SK-N-SH (cell line): ENCODE measurements around the gene PDLIM5. TPM values are rescaled to one million over a fixed set of nuclear protein-coding genes. Genes with fewer than 3 reads are reported as not detected.

Source experiments
- CTCF ChIA-PET: fragments of 300-600, 350-600 bp; formaldehyde crosslinking; extraction: SDS; loops from one replicate; lab custom pipeline; 2021; lab: Yijun Ruan, JAX
- POLR2A ChIA-PET: fragments of 350-600 bp; sonication (Branson Sonifier 250); formaldehyde crosslinking; extraction: SDS; loops from one replicate; lab custom pipeline; 2020; ENCODE audit warnings: antibody characterized with exemption, inconsistent platforms; lab: Yijun Ruan, JAX
- DNase-seq: peaks from one replicate; pipeline ENCODE4 v3.0.0; 2012
- H2AFZ ChIP-seq: fragments of 200-600 bp; sonication (generic); 2 replicates; pipeline ENCODE4 v1.8.1; 2016; ENCODE audit warnings: antibody characterized with exemption, mild to moderate bottlenecking, low read depth
- H3F3A ChIP-seq: fragments of 200-600 bp; sonication (generic); replicated peaks from 2 replicates; pipeline ENCODE3; 2016; ENCODE audit warnings: antibody characterized with exemption, mild to moderate bottlenecking; ENCODE audit not compliant: insufficient read depth
- H3K27ac ChIP-seq, 2 experiments: fragments of 200-500 bp in 1 of 2; fragments of 200-600 bp in 1 of 2; sonication (Bioruptor generic) in 1 of 2; sonication (generic), shearing (Covaris generic) in 1 of 2; 2 replicates each; pipeline versions ENCODE4 v1.5.1 to v1.6.1; 2014 to 2016; ENCODE audit warnings: low read depth in 2 of 2, inconsistent platforms in 1 of 2, low read length in 1 of 2, mild to moderate bottlenecking in 1 of 2, mixed read lengths in 1 of 2
- H3K27me3 ChIP-seq: fragments of 200-600 bp; sonication (generic), shearing (Covaris generic); 2 replicates; pipeline ENCODE4 v1.6.1; 2016; ENCODE audit warnings: mixed run types; ENCODE audit not compliant: insufficient read depth
- H3K36me3 ChIP-seq, 2 experiments: fragments of 200-500 bp in 1 of 2; fragments of 200-600 bp in 1 of 2; sonication (Bioruptor generic) in 1 of 2; sonication (generic) in 1 of 2; replicated peaks in 1 of 2; 2 replicates each; pipeline versions ENCODE3 to v1.5.1; 2014 to 2016; ENCODE audit warnings: low read length in 1 of 2, mild to moderate bottlenecking in 1 of 2; ENCODE audit not compliant: insufficient read depth in 2 of 2, control insufficient read depth in 1 of 2
- H3K4me1 ChIP-seq, 2 experiments: fragments of 200-500 bp in 1 of 2; fragments of 200-600 bp in 1 of 2; sonication (Bioruptor generic) in 1 of 2; sonication (generic), shearing (Covaris generic) in 1 of 2; 2 replicates each; pipeline versions ENCODE4 v1.5.1 to v1.6.1; 2014 to 2016; ENCODE audit warnings: low read depth in 1 of 2, low read length in 1 of 2, mixed run types in 1 of 2; ENCODE audit not compliant: insufficient read depth in 2 of 2, control insufficient read depth in 1 of 2
- H3K4me2 ChIP-seq: fragments of 200-600 bp; sonication (generic), shearing (Covaris generic); 2 replicates; pipeline ENCODE4 v1.6.1; 2017; ENCODE audit warnings: mixed run types
- H3K4me3 ChIP-seq, 2 experiments: fragments of 200-500 bp in 1 of 2; fragments of 200-600 bp in 1 of 2; sonication (Bioruptor generic) in 1 of 2; sonication (generic), shearing (Covaris generic) in 1 of 2; 2 replicates each; pipeline versions ENCODE4 v1.5.1 to v1.8.1; 2014 to 2016; ENCODE audit warnings: low read depth in 2 of 2, inconsistent platforms in 1 of 2, low read length in 1 of 2, mild to moderate bottlenecking in 1 of 2, mixed read lengths in 1 of 2, moderate library complexity in 1 of 2
- H3K79me2 ChIP-seq: fragments of 200-600 bp; sonication (generic); 2 replicates; pipeline ENCODE4 v1.8.1; 2017; ENCODE audit warnings: mild to moderate bottlenecking; ENCODE audit not compliant: insufficient read depth
- H3K9ac ChIP-seq: fragments of 200-600 bp; sonication (generic); 2 replicates; pipeline ENCODE4 v1.6.1; 2017; ENCODE audit warnings: mixed run types
- H3K9me2 ChIP-seq: fragments of 200-600 bp; sonication (generic); 2 replicates; pipeline ENCODE4 v1.6.1; 2017; ENCODE audit warnings: mixed run types
- H3K9me3 ChIP-seq: fragments of 200-600 bp; sonication (generic); 2 replicates; pipeline ENCODE4 v1.6.1; 2017; ENCODE audit warnings: mixed run types, mild to moderate bottlenecking, moderate library complexity
- H4K20me1 ChIP-seq: fragments of 200-600 bp; sonication (generic); 2 replicates; pipeline ENCODE4 v1.6.1; 2017; ENCODE audit warnings: mild to moderate bottlenecking, mixed run types; ENCODE audit not compliant: insufficient read depth
- ELF1 ChIP-seq: IDR thresholded peaks from 2 replicates; pipeline ENCODE4 v1.4.0; 2012
- EP300 ChIP-seq, 2 experiments: IDR thresholded peaks; 2 replicates each; pipeline versions ENCODE4 v1.4.0 to v1.6.1; 2012; ENCODE audit warnings: borderline replicate concordance in 1 of 2, low read depth in 1 of 2, low read length in 1 of 2
- EZH2phosphoT487 ChIP-seq: fragments of 200-600 bp; sonication (generic); IDR thresholded peaks from 2 replicates; pipeline ENCODE4 v1.6.1; 2017; ENCODE audit warnings: low read depth, mixed run types, mild to moderate bottlenecking, antibody characterized with exemption, moderate library complexity, borderline replicate concordance
- FOSL2 ChIP-seq: IDR thresholded peaks from 2 replicates; pipeline ENCODE4 v1.4.0; 2012; ENCODE audit warnings: low read depth, mild to moderate bottlenecking, moderate library complexity, borderline replicate concordance
- FOXJ3 ChIP-seq: sonication (generic); formaldehyde crosslinking; IDR thresholded peaks from 2 replicates; pipeline ENCODE4 v1.5.1; 2020; ENCODE audit warnings: mild to moderate bottlenecking, missing genetic modification reagents
- GABPA ChIP-seq: IDR thresholded peaks from 2 replicates; pipeline ENCODE4 v1.4.0; 2012; ENCODE audit warnings: low read depth, mild to moderate bottlenecking
- GATA2 ChIP-seq: sonication (generic); formaldehyde crosslinking; IDR thresholded peaks from 2 replicates; pipeline ENCODE4 v1.5.0; 2020; ENCODE audit warnings: mild to moderate bottlenecking, missing genetic modification reagents
- JUND ChIP-seq: IDR thresholded peaks from 2 replicates; pipeline ENCODE4 v1.4.0; 2012
- MEF2A ChIP-seq: IDR thresholded peaks from 2 replicates; pipeline ENCODE4 v1.4.0; 2012; ENCODE audit warnings: low read depth, borderline replicate concordance
- MXI1 ChIP-seq: IDR thresholded peaks from 2 replicates; pipeline ENCODE4 v1.6.1; 2012; ENCODE audit warnings: mild to moderate bottlenecking, low read depth, low read length, improper control_type of control experiment
- NFIC ChIP-seq: IDR thresholded peaks from 2 replicates; pipeline ENCODE4 v1.4.0; 2012; ENCODE audit warnings: borderline replicate concordance
- RAD21 ChIP-seq: IDR thresholded peaks from 2 replicates; pipeline ENCODE4 v1.6.1; 2012; ENCODE audit warnings: mild to moderate bottlenecking, low read length
- RFX5 ChIP-seq: IDR thresholded peaks from 2 replicates; pipeline ENCODE4 v1.6.1; 2012; ENCODE audit warnings: mild to moderate bottlenecking, improper control_type of control experiment, low read length
- RXRA ChIP-seq: IDR thresholded peaks from 2 replicates; pipeline ENCODE4 v1.4.0; 2012; ENCODE audit warnings: low read depth, mild to moderate bottlenecking, borderline replicate concordance
- SIN3A ChIP-seq: IDR thresholded peaks from 2 replicates; pipeline ENCODE4 v1.6.1; 2012; ENCODE audit warnings: low read depth, mild to moderate bottlenecking, low read length, moderate library complexity, borderline replicate concordance
- SMC3 ChIP-seq: IDR thresholded peaks from 2 replicates; pipeline ENCODE4 v1.6.1; 2012; ENCODE audit warnings: low read depth, low read length, improper control_type of control experiment
- TAF1 ChIP-seq: IDR thresholded peaks from 2 replicates; pipeline ENCODE4 v1.6.1; 2012; ENCODE audit warnings: low read depth, mild to moderate bottlenecking, low read length, moderate library complexity, borderline replicate concordance
- TEAD4 ChIP-seq: IDR thresholded peaks from 2 replicates; pipeline ENCODE4 v1.4.0; 2012; ENCODE audit warnings: mild to moderate bottlenecking, borderline replicate concordance; ENCODE audit not compliant: insufficient read depth
- YY1 ChIP-seq: IDR thresholded peaks from 2 replicates; pipeline ENCODE4 v1.4.0; 2012; ENCODE audit warnings: low read depth, mild to moderate bottlenecking
- WGBS: methylation state at CpG from one replicate; pipeline ENCODE4 v1.1.6; 2017; ENCODE audit warnings: low lambda C conversion rate; 5-methylcytosine and 5-hydroxymethylcytosine counted together
- polyA plus RNA-seq, 3 experiments: library from polyadenylated mRNA; depleted of rRNA; stranded (reverse); fragments of >200 nt; gene quantifications; 2 replicates each; pipeline ENCODE4 v1.2.3, GENCODE V29; 2012
- TF ChIP-seq, protein P1 (sequence below): fragments of 150-350 bp; IDR thresholded peaks from 2 replicates; pipeline ENCODE4 v1.6.1; 2017; ENCODE audit warnings: antibody characterized with exemption, low read length, low read depth, borderline replicate concordance
- TF ChIP-seq, protein P2 (sequence below): IDR thresholded peaks from 2 replicates; pipeline ENCODE4 v1.4.0; 2012; ENCODE audit warnings: low read depth, borderline replicate concordance
- TF ChIP-seq, protein P3 (sequence below): IDR thresholded peaks from 2 replicates; pipeline ENCODE4 v1.4.0; 2012; ENCODE audit warnings: low read depth
- TF ChIP-seq, protein P4 (sequence below): fragments of 150-350 bp; IDR thresholded peaks from 2 replicates; pipeline ENCODE4 v1.6.1; 2016; ENCODE audit warnings: mild to moderate bottlenecking, low read depth, low read length

Gene PDLIM5
- polyA plus RNA-seq, 1 of the 3 experiments (the other 2 are of a cell fraction): 36.7 TPM

DNA sequence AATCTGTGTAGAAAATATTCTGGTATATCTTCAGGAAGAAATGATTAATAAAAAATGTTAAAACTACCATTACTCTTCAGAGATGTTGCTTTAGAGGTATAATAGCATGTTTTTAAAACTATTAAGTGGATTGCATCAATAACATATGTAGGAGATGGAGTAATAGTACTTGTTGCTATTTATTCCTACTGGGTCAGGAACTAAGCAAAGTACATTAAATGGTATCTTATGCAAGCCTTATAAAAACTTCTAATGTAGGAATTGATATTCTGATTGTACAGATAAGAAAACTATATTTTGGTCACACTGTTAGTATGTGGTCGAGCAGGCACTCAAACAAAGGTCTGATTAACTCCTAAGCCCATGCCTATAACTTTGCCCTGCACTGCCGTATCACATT is 31.4 kb upstream of the PDLIM5 start:
- 0 out of 2 replicates have a peak, but pooled peaks cover 6% of the 10 kb centered on the region for H3K9me3 ChIP-seq
- no peaks in the 10 kb centered on the region for H3K79me2 ChIP-seq
- H3F3A ChIP-seq: no peaks in the 10 kb centered on the region
- 66% methylated on average over 2 of the region's 2 CpGs for WGBS
- ChIA-PET POLR2A (no interaction called here), CTCF (no interaction called here)
- no peaks in the 10 kb centered on the region for H4K20me1 ChIP-seq
- no peak overlapping the region for H3K9ac ChIP-seq
- no peak for DNase-seq
- no peak for TF ChIP-seq RXRA
- no peak for TF ChIP-seq NFIC
- TF ChIP-seq, protein P1, sequence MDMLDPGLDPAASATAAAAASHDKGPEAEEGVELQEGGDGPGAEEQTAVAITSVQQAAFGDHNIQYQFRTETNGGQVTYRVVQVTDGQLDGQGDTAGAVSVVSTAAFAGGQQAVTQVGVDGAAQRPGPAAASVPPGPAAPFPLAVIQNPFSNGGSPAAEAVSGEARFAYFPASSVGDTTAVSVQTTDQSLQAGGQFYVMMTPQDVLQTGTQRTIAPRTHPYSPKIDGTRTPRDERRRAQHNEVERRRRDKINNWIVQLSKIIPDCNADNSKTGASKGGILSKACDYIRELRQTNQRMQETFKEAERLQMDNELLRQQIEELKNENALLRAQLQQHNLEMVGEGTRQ: no peak
- TF ChIP-seq EP300 (IDR thresholded peaks at IDR 0.05; ENCODE audit: borderline replicate concordance in 1 of 2, low read depth in 1 of 2, low read length in 1 of 2): no peak
- TF ChIP-seq, protein P2, sequence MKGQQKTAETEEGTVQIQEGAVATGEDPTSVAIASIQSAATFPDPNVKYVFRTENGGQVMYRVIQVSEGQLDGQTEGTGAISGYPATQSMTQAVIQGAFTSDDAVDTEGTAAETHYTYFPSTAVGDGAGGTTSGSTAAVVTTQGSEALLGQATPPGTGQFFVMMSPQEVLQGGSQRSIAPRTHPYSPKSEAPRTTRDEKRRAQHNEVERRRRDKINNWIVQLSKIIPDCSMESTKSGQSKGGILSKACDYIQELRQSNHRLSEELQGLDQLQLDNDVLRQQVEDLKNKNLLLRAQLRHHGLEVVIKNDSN: no peak
- TF ChIP-seq GATA2 (CRISPR knock-in tag): no peak
- TF ChIP-seq RFX5: no peak
- no peak for TF ChIP-seq MXI1
- no peak for TF ChIP-seq EZH2phosphoT487
- no peak for TF ChIP-seq TAF1
- TF ChIP-seq ELF1: no peak
- no peak for TF ChIP-seq FOXJ3
- no peak for TF ChIP-seq YY1
- no peak for TF ChIP-seq SIN3A
- no peak for TF ChIP-seq JUND
- H3K4me2 ChIP-seq: no peak overlapping the region
- no peak overlapping the region for H2AFZ ChIP-seq
- no peaks in the 10 kb centered on the region for H3K27me3 ChIP-seq
- no peaks in the 10 kb centered on the region for H3K9me2 ChIP-seq
- H3K27ac ChIP-seq: no peak overlapping the region
- H3K4me3 ChIP-seq: no peak overlapping the region
- H3K36me3 ChIP-seq: no peaks in the 10 kb centered on the region
- H3K4me1 ChIP-seq: no peaks in the 10 kb centered on the region

DNA sequence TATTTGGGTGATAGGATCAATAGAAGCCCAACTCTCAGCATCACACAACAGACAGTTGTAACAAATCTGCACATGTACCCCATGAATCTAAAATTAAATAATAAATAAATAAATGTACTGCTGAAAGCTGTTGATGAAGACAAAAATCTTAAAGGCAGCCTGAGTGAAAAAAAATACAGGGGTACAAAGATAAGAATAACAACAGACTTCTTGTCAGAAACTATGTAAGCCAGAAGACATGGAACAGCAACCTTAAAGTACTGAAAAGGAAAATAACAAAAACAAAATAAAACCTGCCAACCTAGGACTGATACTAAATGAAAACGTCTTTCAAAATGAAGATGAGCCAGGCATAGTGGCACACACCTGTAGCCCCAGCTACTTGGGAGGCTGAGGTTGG is 25.0 kb upstream of the PDLIM5 start:
- Histone ChIP-seq H4K20me1 (no peaks in the 10 kb centered on the region), H3K27ac (no peak overlapping the region), H3K36me3 (no peaks in the 10 kb centered on the region), H3F3A (no peaks in the 10 kb centered on the region), H3K27me3 (no peaks in the 10 kb centered on the region), H3K79me2 (no peaks in the 10 kb centered on the region), H3K9me3 (peaks cover 17% of the 10 kb centered on the region), H2AFZ (no peak overlapping the region), H3K4me2 (no peak overlapping the region), H3K4me3 (no peak overlapping the region), H3K9me2 (no peaks in the 10 kb centered on the region), H3K9ac (no peak overlapping the region), H3K4me1 (no peaks in the 10 kb centered on the region)
- WGBS: 0% methylated on average over 1 of the region's 1 CpG
- no peak for DNase-seq
- CTCF ChIA-PET: interaction anchor here (3.1 kb wide), 1 partner anchor 20 kb away, joined by 10 read pairs; no protein-coding TSS in a partner anchor
- TF ChIP-seq, protein P3, sequence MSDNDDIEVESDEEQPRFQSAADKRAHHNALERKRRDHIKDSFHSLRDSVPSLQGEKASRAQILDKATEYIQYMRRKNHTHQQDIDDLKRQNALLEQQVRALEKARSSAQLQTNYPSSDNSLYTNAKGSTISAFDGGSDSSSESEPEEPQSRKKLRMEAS: no peak
- TF ChIP-seq TEAD4 (no peak), NFIC (no peak), RAD21 (no peak), EP300 (IDR thresholded peaks at IDR 0.05; ENCODE audit: borderline replicate concordance in 1 of 2, low read depth in 1 of 2, low read length in 1 of 2) (no peak), GABPA (no peak), TAF1 (no peak), FOSL2 (no peak), EZH2phosphoT487 (no peak), MEF2A (no peak), SMC3 (no peak), FOXJ3 (no peak), RFX5 (no peak)
- TF ChIP-seq, protein P4, sequence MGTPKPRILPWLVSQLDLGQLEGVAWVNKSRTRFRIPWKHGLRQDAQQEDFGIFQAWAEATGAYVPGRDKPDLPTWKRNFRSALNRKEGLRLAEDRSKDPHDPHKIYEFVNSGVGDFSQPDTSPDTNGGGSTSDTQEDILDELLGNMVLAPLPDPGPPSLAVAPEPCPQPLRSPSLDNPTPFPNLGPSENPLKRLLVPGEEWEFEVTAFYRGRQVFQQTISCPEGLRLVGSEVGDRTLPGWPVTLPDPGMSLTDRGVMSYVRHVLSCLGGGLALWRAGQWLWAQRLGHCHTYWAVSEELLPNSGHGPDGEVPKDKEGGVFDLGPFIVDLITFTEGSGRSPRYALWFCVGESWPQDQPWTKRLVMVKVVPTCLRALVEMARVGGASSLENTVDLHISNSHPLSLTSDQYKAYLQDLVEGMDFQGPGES: no peak
- POLR2A ChIA-PET: no interaction called here
